Peyer's patch (tissue), 4 donors: ENCODE results near the gene SLC36A1. TPM values are rescaled to one million over a fixed set of nuclear protein-coding genes. Genes with fewer than 3 reads are reported as not detected.

Experiments
- DNase-seq, 3 donors: peaks; one replicate each; pipeline ENCODE4 v3.0.0-alpha.2; 2017 to 2019
- H3K27ac ChIP-seq, 4 donors: fragments of 200-600 bp; sonication (generic); one replicate each; pipeline ENCODE4 v1.5.1; 2016 to 2019
- H3K27me3 ChIP-seq, 2 donors: fragments of 200-600 bp; sonication (generic); one replicate each; pipeline ENCODE4 v1.5.1; 2019
- H3K36me3 ChIP-seq, 3 donors: fragments of 200-600 bp; sonication (generic); one replicate each; pipeline ENCODE4 v1.5.1; 2016 to 2019
- H3K4me1 ChIP-seq, 4 donors: fragments of 200-600 bp; sonication (generic); one replicate each; pipeline ENCODE4 v1.5.1; 2016 to 2019
- H3K4me3 ChIP-seq, 4 donors: fragments of 200-600 bp; sonication (generic); 1 replicate in 3 of 4; 2 replicates in 1 of 4; pipeline ENCODE4 v1.5.1; 2016 to 2019; ENCODE audit warnings: mild to moderate bottlenecking in 1 of 4
- H3K9me3 ChIP-seq, 4 donors: fragments of 200-600 bp; sonication (generic); one replicate each; pipeline ENCODE4 v1.5.1; 2016 to 2019; ENCODE audit warnings: mild to moderate bottlenecking in 1 of 4
- CTCF ChIP-seq, 6 experiments: fragments of 450-650 bp in 4 of 6; fragments of 200-600 bp in 2 of 6; sonication (generic) in 1 of 6; IDR thresholded peaks; one replicate each; pipeline ENCODE4 v1.5.1; 2017 to 2019; ENCODE audit warnings: antibody characterized with exemption in 6 of 6, mild to moderate bottlenecking in 3 of 6, moderate library complexity in 1 of 6
- POLR2A ChIP-seq, 2 donors: fragments of 450-650 bp; IDR thresholded peaks; one replicate each; pipeline ENCODE4 v1.5.1; 2017; ENCODE audit warnings: antibody characterized with exemption in 2 of 2, mild to moderate bottlenecking in 2 of 2, moderate library complexity in 2 of 2
- total RNA-seq, 4 donors: library from RNA; depleted of rRNA; stranded (reverse); fragments of >200 nt; gene quantifications; one replicate each; pipeline ENCODE4 v1.1.0, GENCODE V29; 2016

Gene SLC36A1
- total RNA-seq, 4 donors from 2014 or later: 23.9 to 171 (median 107) TPM

- Histone ChIP-seq H3K4me3 (no peak overlapping the region), H3K27me3 (no peaks in the 10 kb centered on the region), H3K4me1 (no peaks in the 10 kb centered on the region), H3K36me3 (peaks cover 0 to 91% (median 0%) of the 10 kb centered on the region in 3 donors), H3K9me3 (no peaks in the 10 kb centered on the region), H3K27ac (no peak overlapping the region)
- TF ChIP-seq CTCF (IDR thresholded peaks at IDR 0.05): no peak
- TF ChIP-seq POLR2A (IDR thresholded peaks at IDR 0.05): no peak
- no peak for DNase-seq
Observed at GRCh38 chr5:151474799-151475198, 27.4 kb downstream of the SLC36A1 start.

GRCh38 chr5:151475388-151475787 is 28.0 kb downstream of the SLC36A1 start:
- Histone ChIP-seq H3K4me1 (no peaks in the 10 kb centered on the region), H3K36me3 (peaks cover 0 to 92% (median 0%) of the 10 kb centered on the region in 3 donors), H3K27me3 (no peaks in the 10 kb centered on the region), H3K4me3 (no peak overlapping the region), H3K27ac (no peak overlapping the region), H3K9me3 (no peaks in the 10 kb centered on the region)
- no peak for TF ChIP-seq POLR2A (IDR thresholded peaks at IDR 0.05)
- TF ChIP-seq CTCF (IDR thresholded peaks at IDR 0.05): no peak
- DNase-seq: no peak

GRCh38 chr5:151476016-151476415 is 28.6 kb downstream of the SLC36A1 start:
- TF ChIP-seq CTCF (IDR thresholded peaks at IDR 0.05) (no peak), POLR2A (IDR thresholded peaks at IDR 0.05) (no peak)
- no peaks in the 10 kb centered on the region for H3K9me3 ChIP-seq
- no peaks in the 10 kb centered on the region for H3K27me3 ChIP-seq
- no peak for DNase-seq
- H3K4me1 ChIP-seq: no peaks in the 10 kb centered on the region
- no peak overlapping the region for H3K4me3 ChIP-seq
- H3K36me3 ChIP-seq: peaks cover 0 to 90% (median 0%) of the 10 kb centered on the region in 3 donors
- H3K27ac ChIP-seq: no peak overlapping the region

GRCh38 chr5:151477101-151477500 is 29.7 kb downstream of the SLC36A1 start:
- Histone ChIP-seq H3K27ac (no peak overlapping the region), H3K4me1 (no peaks in the 10 kb centered on the region), H3K36me3 (peaks cover 0 to 88% (median 0%) of the 10 kb centered on the region in 3 donors), H3K9me3 (no peaks in the 10 kb centered on the region), H3K4me3 (no peak overlapping the region), H3K27me3 (no peaks in the 10 kb centered on the region)
- TF ChIP-seq POLR2A (IDR thresholded peaks at IDR 0.05) (no peak), CTCF (IDR thresholded peaks at IDR 0.05) (no peak)
- DNase-seq: no peak

GRCh38 chr5:151480384-151481293 is 33.2 kb downstream of the SLC36A1 start:
- no peak for TF ChIP-seq CTCF (IDR thresholded peaks at IDR 0.05)
- TF ChIP-seq POLR2A (IDR thresholded peaks at IDR 0.05): no peak
- DNase-seq: no peak
- H3K27me3 ChIP-seq: no peaks in the 10 kb centered on the region
- H3K4me3 ChIP-seq: no peak overlapping the region
- peak overlapping the region in 1 of 4 donors; percentile 25 for H3K27ac ChIP-seq
- no peaks in the 10 kb centered on the region for H3K4me1 ChIP-seq
- no peaks in the 10 kb centered on the region for H3K9me3 ChIP-seq
- peaks cover 0 to 73% (median 2%) of the 10 kb centered on the region in 3 donors for H3K36me3 ChIP-seq
